T-cell (primary cell): Measurements from ENCODE around the gene POC1A. TPM values are rescaled to one million over a fixed set of nuclear protein-coding genes. Genes with fewer than 3 reads are reported as not detected.
"Not testable (repeated sequence)": the region's sequence is repeated elsewhere in the genome, so short reads cannot be mapped to it uniquely, and the experiment has no call there.

Experiments
- ATAC-seq, 4 experiments: fragments of 200-7000 bp in 3 of 4; fragments of 150-1000 bp in 1 of 4; cut with Tn5 transposase; replicated peaks in 1 of 4; 1 replicate in 3 of 4; 2 replicates in 1 of 4; pipeline ENCODE4 v1.10.0; 2021; ENCODE audit warnings: moderate library complexity in 3 of 4, mild to moderate bottlenecking in 2 of 4, moderate number of reproducible peaks in 1 of 4
- CTCF ChIA-PET, 2 donors: fragments of 300-600 bp; sonication (Branson Sonifier 250); formaldehyde crosslinking; loops; one replicate each; lab custom pipeline; 2022; ENCODE audit warnings: antibody characterized with exemption in 2 of 2; lab: Charles Lee
- POLR2A ChIA-PET, 2 donors: fragments of 300-600 bp; sonication (Branson Sonifier 250); formaldehyde crosslinking; loops; one replicate each; lab custom pipeline; 2022; ENCODE audit warnings: antibody characterized with exemption in 2 of 2; lab: Charles Lee
- DNase-seq, 35 experiments: peaks; one replicate each; pipeline versions ENCODE4 v3.0.0 to v3.0.0-alpha.2; 2013 to 2023
- H3K27ac ChIP-seq: one replicate; pipeline ENCODE4 v1.5.1; 2013; ENCODE audit warnings: low read length
- H3K27me3 ChIP-seq, 2 experiments: replicated peaks in 1 of 2; 1 replicate in 1 of 2; 2 replicates in 1 of 2; pipeline versions ENCODE4 v1.6.1 to v1.7.0; 2013; ENCODE audit warnings: low read length in 1 of 2, mixed read lengths in 1 of 2; ENCODE audit not compliant: control insufficient read depth in 2 of 2, insufficient read depth in 2 of 2; ENCODE audit errors: extremely low read depth in 1 of 2
- H3K36me3 ChIP-seq, 2 donors: 1 replicate in 1 of 2; 2 replicates in 1 of 2; pipeline versions ENCODE4 v1.6.1 to v1.7.0; 2013; ENCODE audit warnings: low read length in 1 of 2; ENCODE audit not compliant: control insufficient read depth in 2 of 2, insufficient read depth in 1 of 2; ENCODE audit errors: extremely low read depth in 1 of 2
- H3K4me1 ChIP-seq, 2 experiments: 1 replicate in 1 of 2; 2 replicates in 1 of 2; pipeline versions ENCODE4 v1.6.1 to v1.7.0; 2013; ENCODE audit warnings: low read length in 2 of 2, mixed read lengths in 1 of 2; ENCODE audit not compliant: insufficient read depth in 2 of 2, control insufficient read depth in 1 of 2; ENCODE audit errors: extremely low read depth in 1 of 2
- H3K4me3 ChIP-seq, 2 donors: 1 replicate in 1 of 2; 2 replicates in 1 of 2; pipeline versions ENCODE4 v1.5.1 to v1.7.0; 2013; ENCODE audit warnings: mild to moderate bottlenecking in 2 of 2, low read length in 1 of 2, moderate library complexity in 1 of 2; ENCODE audit not compliant: control insufficient read depth in 1 of 2; ENCODE audit errors: extremely low read depth in 1 of 2
- H3K9me3 ChIP-seq: 2 replicates; pipeline ENCODE4 v1.7.0; 2013
- H3K27ac Mint-ChIP-seq, 2 donors: one replicate each; pipeline ENCODE4 v1.8.0; 2020 to 2021; ENCODE audit warnings: mild to moderate bottlenecking in 2 of 2, mixed read lengths in 2 of 2
- H3K27me3 Mint-ChIP-seq, 2 donors: one replicate each; pipeline ENCODE4 v1.8.0; 2021 to 2022; ENCODE audit warnings: mixed read lengths in 2 of 2
- H3K36me3 Mint-ChIP-seq: one replicate; pipeline ENCODE4 v1.8.0; 2021; ENCODE audit warnings: mixed read lengths
- H3K4me1 Mint-ChIP-seq, 3 donors: one replicate each; pipeline ENCODE4 v1.8.0; 2020 to 2022; ENCODE audit warnings: mixed read lengths in 3 of 3, mild to moderate bottlenecking in 1 of 3
- H3K4me3 Mint-ChIP-seq, 3 donors: one replicate each; pipeline ENCODE4 v1.8.0; 2020 to 2022; ENCODE audit warnings: mild to moderate bottlenecking in 3 of 3, mixed read lengths in 3 of 3, moderate library complexity in 3 of 3
- H3K9me3 Mint-ChIP-seq, 3 donors: one replicate each; pipeline ENCODE4 v1.8.0; 2020 to 2022; ENCODE audit warnings: mixed read lengths in 3 of 3
- WGBS: methylation state at CpG from one replicate; pipeline ENCODE4 v1.1.5; 2013; ENCODE audit warnings: missing lambda C conversion rate; ENCODE audit not compliant: insufficient coverage; 5-methylcytosine and 5-hydroxymethylcytosine counted together
- total RNA-seq, 35 experiments: library from RNA in 6 of 35; stranded (reverse) in 6 of 35; fragments of 120-200 nt in 1 of 35; gene quantifications; one replicate each; pipeline versions ENCODE4 v1.2.1 to v1.2.4 and lab custom pipeline; 2013 to 2026

The POC1A gene
- total RNA-seq, 5 donors from 2014 or later (not counting 1 experiment from before 2014, with no cell fraction given), result 0.91 to 1.9 (median 1.7) TPM

GRCh38 chr3:52174896-52175295 lies 20.7 kb upstream of the POC1A start:
- peaks cover 0 to 10% of the 10 kb centered on the region in 2 experiments for H3K27me3 ChIP-seq
- no peaks in the 10 kb centered on the region for H3K9me3 Mint-ChIP-seq
- no peak for DNase-seq
- H3K27me3 Mint-ChIP-seq, result no peaks in the 10 kb centered on the region
- ATAC-seq, result no peak
- H3K4me3 ChIP-seq, result no peak overlapping the region
- H3K4me1 ChIP-seq, result no peaks in the 10 kb centered on the region
- H3K4me3 Mint-ChIP-seq, result no peak overlapping the region
- H3K36me3 Mint-ChIP-seq, result no peaks in the 10 kb centered on the region
- H3K4me1 Mint-ChIP-seq, result peaks cover 0 to 2% (median 0%) of the 10 kb centered on the region in 3 donors
- POLR2A ChIA-PET, result no interaction called here
- 82% methylated on average over 9 of the region's 9 CpGs for WGBS
- no peaks in the 10 kb centered on the region for H3K9me3 ChIP-seq
- no peak overlapping the region for H3K27ac ChIP-seq
- no peaks in the 10 kb centered on the region for H3K36me3 ChIP-seq
- H3K27ac Mint-ChIP-seq, result no peak overlapping the region
- CTCF ChIA-PET, result no interaction called here

DNA sequence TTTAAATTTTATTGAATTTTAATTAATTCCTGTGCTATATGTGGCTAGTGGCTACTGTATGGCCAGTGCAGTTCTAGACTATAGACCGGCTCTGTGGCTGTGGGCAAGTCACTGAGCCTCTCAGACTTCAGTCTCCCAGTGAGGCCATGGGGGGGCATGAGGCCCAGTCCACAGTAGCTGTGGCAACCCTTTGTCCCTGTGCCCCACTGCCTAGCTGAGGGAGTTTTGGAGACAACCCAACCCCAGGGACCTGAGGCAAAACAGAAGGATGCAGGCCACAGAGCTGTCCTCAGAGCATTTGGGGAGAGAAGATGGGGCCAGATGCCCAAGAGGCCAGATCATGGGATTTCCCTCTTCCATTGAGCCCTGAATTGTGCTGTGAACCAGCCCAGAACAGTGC lies 18.9 kb upstream of the POC1A start:
- H3K27me3 ChIP-seq, result peaks cover 0 to 7% of the 10 kb centered on the region in 2 experiments
- H3K36me3 ChIP-seq, result no peaks in the 10 kb centered on the region
- H3K4me1 Mint-ChIP-seq, result peaks cover 0 to 2% (median 0%) of the 10 kb centered on the region in 3 donors
- H3K4me3 Mint-ChIP-seq, result no peak overlapping the region
- no peak overlapping the region for H3K4me3 ChIP-seq
- no peaks in the 10 kb centered on the region for H3K36me3 Mint-ChIP-seq
- H3K9me3 Mint-ChIP-seq, result no peaks in the 10 kb centered on the region
- no peaks in the 10 kb centered on the region for H3K4me1 ChIP-seq
- H3K27ac Mint-ChIP-seq, result no peak overlapping the region
- no peaks in the 10 kb centered on the region for H3K27me3 Mint-ChIP-seq
- ATAC-seq, result no peak
- CTCF ChIA-PET, result no interaction called here
- no peaks in the 10 kb centered on the region for H3K9me3 ChIP-seq
- POLR2A ChIA-PET, result interaction anchor here in 1 of 2 donors (0.7 kb wide), 1 partner anchor 16 kb away, joined by 4 read pairs; no protein-coding TSS in a partner anchor
- WGBS, result 100% methylated on average over 1 of the region's 1 CpG
- no peak overlapping the region for H3K27ac ChIP-seq
- no peak for DNase-seq

DNA sequence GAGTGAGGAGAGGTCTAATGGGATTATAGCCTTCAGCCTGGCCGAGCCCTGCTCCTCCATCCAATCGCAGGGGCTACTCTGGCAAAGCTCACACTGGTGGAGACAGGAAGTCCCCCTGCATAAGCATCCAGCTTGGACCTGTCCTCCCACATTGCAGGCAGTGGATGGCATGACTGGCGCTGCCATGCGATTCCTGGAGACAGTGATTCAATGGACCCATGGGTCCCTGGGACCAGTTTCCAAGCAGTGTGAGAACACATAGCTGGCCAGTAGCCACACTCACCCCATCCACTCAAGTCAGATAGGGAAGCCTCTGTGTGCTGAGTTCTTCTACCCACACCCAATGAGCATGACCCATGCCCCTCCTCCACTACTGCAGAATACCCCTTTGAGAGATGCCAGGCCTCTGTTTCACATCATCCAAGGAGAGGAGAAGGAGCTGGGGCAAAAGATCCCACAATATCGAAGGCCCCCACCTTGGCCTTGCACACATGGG lies 18.1 kb upstream of the POC1A start:
- Mint-ChIP-seq H3K4me1 (peaks cover 0 to 2% (median 0%) of the 10 kb centered on the region in 3 donors), H3K9me3 (no peaks in the 10 kb centered on the region), H3K27me3 (no peaks in the 10 kb centered on the region), H3K27ac (no peak overlapping the region), H3K4me3 (no peak overlapping the region), H3K36me3 (no peaks in the 10 kb centered on the region)
- ChIA-PET POLR2A (interaction anchor here in 1 of 2 donors (0.7 kb wide), 1 partner anchor 15 kb away, joined by 4 read pairs; no protein-coding TSS in a partner anchor), CTCF (no interaction called here)
- Histone ChIP-seq H3K27me3 (peaks cover 0 to 2% of the 10 kb centered on the region in 2 experiments), H3K9me3 (no peaks in the 10 kb centered on the region), H3K36me3 (no peaks in the 10 kb centered on the region), H3K4me1 (no peaks in the 10 kb centered on the region), H3K27ac (no peak overlapping the region), H3K4me3 (no peak overlapping the region)
- no peak for ATAC-seq
- 89% methylated on average over 3 of the region's 5 CpGs for WGBS
- DNase-seq, result no peak

- H3K36me3 ChIP-seq, result no peaks in the 10 kb centered on the region
- H3K27ac ChIP-seq, result no peak overlapping the region
- POLR2A ChIA-PET, result no interaction called here
- H3K4me3 ChIP-seq, result no peak overlapping the region
- Mint-ChIP-seq H3K4me3 (no peak overlapping the region), H3K9me3 (no peaks in the 10 kb centered on the region), H3K4me1 (peaks cover 0 to 2% (median 0%) of the 10 kb centered on the region in 3 donors), H3K27ac (no peak overlapping the region), H3K27me3 (no peaks in the 10 kb centered on the region), H3K36me3 (no peaks in the 10 kb centered on the region)
- DNase-seq, result no peak
- CTCF ChIA-PET, result no interaction called here
- H3K9me3 ChIP-seq, result no peaks in the 10 kb centered on the region
- no peak for ATAC-seq
- H3K4me1 ChIP-seq, result no peaks in the 10 kb centered on the region
- 92% methylated on average over 3 of the region's 3 CpGs for WGBS
- H3K27me3 ChIP-seq, result no peaks in the 10 kb centered on the region
Measured at GRCh38 chr3:52171514-52172261, 17.5 kb upstream of the POC1A start.

DNA sequence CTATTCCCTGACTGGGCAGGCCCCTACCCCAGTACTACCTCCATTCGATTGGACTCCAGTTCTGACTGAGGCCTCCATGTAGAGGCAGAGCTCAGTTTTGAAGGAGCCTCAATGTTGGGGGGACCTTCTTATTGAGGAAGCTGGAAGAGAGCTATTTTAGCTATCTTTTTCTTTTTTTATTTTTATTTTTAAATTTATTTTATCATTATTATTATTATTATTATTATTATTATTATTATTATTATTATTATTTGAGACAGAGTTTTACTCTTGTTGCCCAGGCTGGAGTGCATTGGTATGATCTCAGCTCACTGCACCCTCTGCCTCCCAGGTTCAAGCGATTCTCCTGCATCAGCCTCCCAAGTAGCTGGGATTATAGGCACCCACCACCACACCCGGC lies 16.0 kb upstream of the POC1A start:
- H3K4me1 ChIP-seq, POLR2A ChIA-PET, DNase-seq, H3K9me3 ChIP-seq, CTCF ChIA-PET, H3K4me3 ChIP-seq, ATAC-seq, H3K4me1 Mint-ChIP-seq, H3K27ac Mint-ChIP-seq, H3K36me3 ChIP-seq, H3K36me3 Mint-ChIP-seq, H3K27me3 Mint-ChIP-seq, H3K4me3 Mint-ChIP-seq, H3K27ac ChIP-seq, H3K9me3 Mint-ChIP-seq, H3K27me3 ChIP-seq: not testable (repeated sequence)
- no CpG with 5 or more reads among the region's 3 CpGs for WGBS

GRCh38 chr3:52167240-52167639 lies 13.0 kb upstream of the POC1A start:
- Histone ChIP-seq H3K4me1 (no peaks in the 10 kb centered on the region), H3K27ac (no peak overlapping the region), H3K9me3 (no peaks in the 10 kb centered on the region), H3K4me3 (no peak overlapping the region), H3K27me3 (no peaks in the 10 kb centered on the region), H3K36me3 (no peaks in the 10 kb centered on the region)
- ChIA-PET CTCF (no interaction called here), POLR2A (no interaction called here)
- Mint-ChIP-seq H3K9me3 (no peaks in the 10 kb centered on the region), H3K27ac (no peak overlapping the region), H3K4me1 (no peaks in the 10 kb centered on the region), H3K4me3 (no peak overlapping the region), H3K36me3 (no peaks in the 10 kb centered on the region), H3K27me3 (no peaks in the 10 kb centered on the region)
- ATAC-seq (no peak), DNase-seq (no peak)
- 91% methylated on average over 3 of the region's 9 CpGs for WGBS
